ENCODE measurements around the gene MED25.

Gene MED25

DNA sequence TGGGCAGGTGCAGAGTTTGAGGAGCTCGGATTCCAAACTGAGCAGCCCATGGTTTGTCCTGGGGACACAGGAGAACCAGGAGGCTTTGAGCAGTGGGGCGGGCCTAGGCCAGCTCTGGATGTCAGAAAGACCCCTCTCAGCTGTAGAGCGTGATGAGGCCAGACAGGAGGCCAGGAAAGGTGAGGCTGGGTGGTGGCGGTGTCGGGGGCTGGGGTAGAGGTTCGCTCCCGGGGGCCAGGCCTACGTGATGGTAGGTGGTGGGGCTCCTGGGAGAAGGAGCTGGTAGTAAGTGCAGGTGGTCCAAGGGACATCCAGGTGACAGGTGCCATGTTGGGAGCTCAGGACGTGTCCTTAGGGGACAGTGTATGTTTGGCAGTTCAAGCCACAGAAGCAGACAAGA, 19.3 kb downstream of the MED25 start:
- Histone ChIP-seq H3K36me3 (ENCODE audit: control insufficient read depth in 1 of 2, insufficient read depth in 2 of 2, low read depth in 1 of 2, low read length in 2 of 2) (peaks cover 83 to 86% of the 10 kb centered on the region in 2 experiments), H2BK12ac (ENCODE audit: low read length in 2 of 2) (no peak overlapping the region), H4K91ac (ENCODE audit: low read length) (no peak overlapping the region), H3K4ac (ENCODE audit: low read depth in 1 of 2, low read length in 2 of 2) (no peak overlapping the region), H2BK15ac (ENCODE audit: low read depth, poor library complexity, severe bottlenecking) (no peak overlapping the region), H3K27me3 (ENCODE audit: control insufficient read depth in 1 of 2, insufficient read depth in 1 of 2, low read length in 2 of 2) (no peaks in the 10 kb centered on the region), H3K18ac (ENCODE audit: low read depth in 1 of 2, low read length in 2 of 2) (no peak overlapping the region), H3K79me1 (replicated peaks; ENCODE audit: low read length, poor library complexity, severe bottlenecking) (peaks cover 37% of the 10 kb centered on the region), H2AK5ac (ENCODE audit: low read length, severe bottlenecking) (no peak overlapping the region), H3K23ac (ENCODE audit: low read length in 2 of 2) (no peak overlapping the region), H3K4me1 (ENCODE audit: control insufficient read depth, insufficient read depth, low read depth, low read length) (peaks cover 19% of the 10 kb centered on the region), H2AFZ (ENCODE audit: low read depth, low read length) (no peak overlapping the region), H3K14ac (ENCODE audit: low read length in 2 of 2) (no peak overlapping the region), H4K8ac (ENCODE audit: low read length) (no peak overlapping the region), H2BK5ac (ENCODE audit: low read depth, low read length, poor library complexity, severe bottlenecking) (no peak overlapping the region), H3K4me3 (ENCODE audit: insufficient read depth in 1 of 2, low read depth in 1 of 2, low read length in 2 of 2) (no peak overlapping the region), H2BK120ac (ENCODE audit: low read depth, low read length) (no peak overlapping the region), H3K9me3 (ENCODE audit: control insufficient read depth, low read length) (no peaks in the 10 kb centered on the region), H3K27ac (ENCODE audit: low read length, poor library complexity, severe bottlenecking) (no peak overlapping the region), H3K9ac (ENCODE audit: low read length) (no peak overlapping the region), H3K4me2 (ENCODE audit: low read length, poor library complexity, severe bottlenecking) (no peak overlapping the region)
- WGBS: 97% methylated on average over 9 of the region's 9 CpGs
- DNase-seq: no peak

DNA sequence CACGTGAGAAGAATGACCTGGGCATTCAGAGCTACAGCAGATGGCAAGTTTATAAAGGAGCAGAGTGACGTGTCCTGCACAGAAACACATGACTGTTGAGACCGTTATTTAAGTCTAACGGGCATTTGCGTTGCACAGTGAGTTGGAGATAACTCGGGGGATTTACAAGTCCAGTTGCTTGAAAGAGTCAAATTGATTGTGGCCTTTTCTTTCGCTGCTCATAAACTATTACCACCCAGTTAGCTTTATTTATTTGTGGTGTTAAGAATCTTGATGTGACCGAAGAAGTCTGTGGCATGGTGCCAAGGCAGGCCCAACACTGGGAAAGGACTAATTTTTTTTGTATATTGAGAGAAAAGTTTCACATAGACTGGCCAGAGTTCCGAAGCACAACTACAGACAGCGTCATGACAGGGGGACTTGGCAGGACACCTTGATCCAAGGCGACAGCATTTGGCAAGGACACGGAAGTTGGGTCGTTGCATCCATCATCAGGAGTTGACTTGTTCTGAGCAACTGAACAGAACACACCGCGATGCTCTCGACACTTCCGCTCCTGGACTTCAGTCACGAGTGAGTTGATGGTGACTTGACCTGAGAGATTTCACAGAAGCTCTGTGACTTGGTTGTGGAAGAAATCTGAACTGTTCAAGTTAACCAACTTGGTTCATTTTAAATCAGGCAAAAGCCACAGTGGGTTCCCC, 20.9 kb downstream of the MED25 start:
- Histone ChIP-seq H3K14ac (ENCODE audit: low read length in 2 of 2) (no peak overlapping the region), H3K4ac (ENCODE audit: low read depth in 1 of 2, low read length in 2 of 2) (no peak overlapping the region), H2BK5ac (ENCODE audit: low read depth, low read length, poor library complexity, severe bottlenecking) (no peak overlapping the region), H3K4me2 (ENCODE audit: low read length, poor library complexity, severe bottlenecking) (no peak overlapping the region), H3K18ac (ENCODE audit: low read depth in 1 of 2, low read length in 2 of 2) (no peak overlapping the region), H3K36me3 (ENCODE audit: control insufficient read depth in 1 of 2, insufficient read depth in 2 of 2, low read depth in 1 of 2, low read length in 2 of 2) (peaks cover 68 to 71% of the 10 kb centered on the region in 2 experiments), H4K8ac (ENCODE audit: low read length) (no peak overlapping the region), H3K9ac (ENCODE audit: low read length) (no peak overlapping the region), H2BK12ac (ENCODE audit: low read length in 2 of 2) (no peak overlapping the region), H3K4me1 (ENCODE audit: control insufficient read depth, insufficient read depth, low read depth, low read length) (peaks cover 16% of the 10 kb centered on the region), H3K79me1 (replicated peaks; ENCODE audit: low read length, poor library complexity, severe bottlenecking) (peaks cover 29% of the 10 kb centered on the region), H2BK120ac (ENCODE audit: low read depth, low read length) (no peak overlapping the region), H2AK5ac (ENCODE audit: low read length, severe bottlenecking) (no peak overlapping the region), H3K9me3 (ENCODE audit: control insufficient read depth, low read length) (no peaks in the 10 kb centered on the region), H3K27me3 (ENCODE audit: control insufficient read depth in 1 of 2, insufficient read depth in 1 of 2, low read length in 2 of 2) (no peaks in the 10 kb centered on the region), H2AFZ (ENCODE audit: low read depth, low read length) (no peak overlapping the region), H3K4me3 (ENCODE audit: insufficient read depth in 1 of 2, low read depth in 1 of 2, low read length in 2 of 2) (no peak overlapping the region), H3K23ac (ENCODE audit: low read length in 2 of 2) (no peak overlapping the region), H4K91ac (ENCODE audit: low read length) (no peak overlapping the region), H2BK15ac (ENCODE audit: low read depth, poor library complexity, severe bottlenecking) (no peak overlapping the region), H3K27ac (ENCODE audit: low read length, poor library complexity, severe bottlenecking) (no peak overlapping the region)
- 97% methylated on average over 16 of the region's 18 CpGs for WGBS
- DNase-seq: no peak

DNA sequence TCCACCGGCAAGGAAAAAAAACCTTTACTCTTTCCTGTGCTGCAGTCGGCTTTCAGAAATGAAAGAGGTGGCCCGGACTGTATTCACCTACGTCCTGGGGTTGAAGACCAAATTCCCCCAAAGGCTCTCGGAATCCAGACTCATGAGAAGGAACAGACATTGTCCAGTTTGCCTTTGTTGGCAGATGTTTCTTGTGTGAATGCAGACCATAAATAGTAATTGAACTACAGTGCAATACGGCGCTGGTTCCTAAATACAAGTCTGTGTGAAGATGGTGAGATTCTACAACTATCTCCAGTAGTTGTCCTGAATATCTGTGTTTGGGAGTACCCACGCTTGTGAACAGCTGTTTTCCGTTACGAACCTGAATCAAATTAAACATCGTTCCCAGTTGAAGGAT, 21.6 kb downstream of the MED25 start:
- no peak for DNase-seq

DNA sequence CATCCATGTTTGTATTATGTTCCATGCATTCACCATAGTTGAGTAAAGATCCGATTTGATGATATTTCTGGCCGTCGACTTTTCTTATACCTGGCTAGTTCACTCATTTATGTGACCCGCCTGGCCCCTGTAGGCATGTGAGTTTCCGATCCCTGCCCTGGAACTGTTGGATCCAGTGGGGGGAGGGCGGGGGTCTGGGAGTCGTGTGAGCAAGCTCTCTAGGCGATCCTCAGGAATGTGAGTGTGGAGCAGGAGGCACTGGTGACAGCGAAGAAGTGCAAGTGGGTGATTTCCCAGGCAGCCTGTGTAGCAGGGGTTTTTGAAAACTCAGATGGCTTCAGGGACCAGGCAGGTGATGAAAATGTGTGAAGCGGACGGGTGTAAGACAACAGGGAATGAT, 22.2 kb downstream of the MED25 start:
- H4K91ac ChIP-seq (ENCODE audit: low read length): no peak overlapping the region
- no peak overlapping the region for H3K27ac ChIP-seq (ENCODE audit: low read length, poor library complexity, severe bottlenecking)
- H3K4ac ChIP-seq (ENCODE audit: low read depth in 1 of 2, low read length in 2 of 2): no peak overlapping the region
- no peak overlapping the region for H3K23ac ChIP-seq (ENCODE audit: low read length in 2 of 2)
- H3K9me3 ChIP-seq (ENCODE audit: control insufficient read depth, low read length): no peaks in the 10 kb centered on the region
- peaks cover 20% of the 10 kb centered on the region for H3K79me1 ChIP-seq (replicated peaks; ENCODE audit: low read length, poor library complexity, severe bottlenecking)
- no peak overlapping the region for H4K8ac ChIP-seq (ENCODE audit: low read length)
- H2BK15ac ChIP-seq (ENCODE audit: low read depth, poor library complexity, severe bottlenecking): no peak overlapping the region
- H3K4me1 ChIP-seq (ENCODE audit: control insufficient read depth, insufficient read depth, low read depth, low read length): peaks cover 16% of the 10 kb centered on the region
- no peak overlapping the region for H2AK5ac ChIP-seq (ENCODE audit: low read length, severe bottlenecking)
- no peaks in the 10 kb centered on the region for H3K27me3 ChIP-seq (ENCODE audit: control insufficient read depth in 1 of 2, insufficient read depth in 1 of 2, low read length in 2 of 2)
- H3K9ac ChIP-seq (ENCODE audit: low read length): no peak overlapping the region
- H3K4me2 ChIP-seq (ENCODE audit: low read length, poor library complexity, severe bottlenecking): no peak overlapping the region
- no peak overlapping the region for H3K14ac ChIP-seq (ENCODE audit: low read length in 2 of 2)
- DNase-seq: no peak
- H2BK5ac ChIP-seq (ENCODE audit: low read depth, low read length, poor library complexity, severe bottlenecking): no peak overlapping the region
- H2BK12ac ChIP-seq (ENCODE audit: low read length in 2 of 2): no peak overlapping the region
- H2BK120ac ChIP-seq (ENCODE audit: low read depth, low read length): no peak overlapping the region
- 95% methylated on average over 11 of the region's 11 CpGs for WGBS
- H2AFZ ChIP-seq (ENCODE audit: low read depth, low read length): no peak overlapping the region
- H3K4me3 ChIP-seq (ENCODE audit: insufficient read depth in 1 of 2, low read depth in 1 of 2, low read length in 2 of 2): no peak overlapping the region
- H3K18ac ChIP-seq (ENCODE audit: low read depth in 1 of 2, low read length in 2 of 2): no peak overlapping the region
- H3K36me3 ChIP-seq (ENCODE audit: control insufficient read depth in 1 of 2, insufficient read depth in 2 of 2, low read depth in 1 of 2, low read length in 2 of 2): peaks cover 55 to 58% of the 10 kb centered on the region in 2 experiments

More for the DNA sequence above, 21.6 kb downstream of the MED25 start:
- Histone ChIP-seq H3K18ac (ENCODE audit: low read depth in 1 of 2, low read length in 2 of 2) (no peak overlapping the region), H2BK120ac (ENCODE audit: low read depth, low read length) (no peak overlapping the region), H2BK12ac (ENCODE audit: low read length in 2 of 2) (no peak overlapping the region), H2AFZ (ENCODE audit: low read depth, low read length) (no peak overlapping the region), H3K4me3 (ENCODE audit: insufficient read depth in 1 of 2, low read depth in 1 of 2, low read length in 2 of 2) (no peak overlapping the region), H4K91ac (ENCODE audit: low read length) (no peak overlapping the region), H2BK15ac (ENCODE audit: low read depth, poor library complexity, severe bottlenecking) (no peak overlapping the region), H3K9me3 (ENCODE audit: control insufficient read depth, low read length) (no peaks in the 10 kb centered on the region), H3K27ac (ENCODE audit: low read length, poor library complexity, severe bottlenecking) (no peak overlapping the region), H3K27me3 (ENCODE audit: control insufficient read depth in 1 of 2, insufficient read depth in 1 of 2, low read length in 2 of 2) (no peaks in the 10 kb centered on the region), H2AK5ac (ENCODE audit: low read length, severe bottlenecking) (no peak overlapping the region), H3K4me1 (ENCODE audit: control insufficient read depth, insufficient read depth, low read depth, low read length) (peaks cover 16% of the 10 kb centered on the region), H3K23ac (ENCODE audit: low read length in 2 of 2) (no peak overlapping the region), H3K4ac (ENCODE audit: low read depth in 1 of 2, low read length in 2 of 2) (no peak overlapping the region), H3K14ac (ENCODE audit: low read length in 2 of 2) (no peak overlapping the region), H3K9ac (ENCODE audit: low read length) (no peak overlapping the region), H3K36me3 (ENCODE audit: control insufficient read depth in 1 of 2, insufficient read depth in 2 of 2, low read depth in 1 of 2, low read length in 2 of 2) (peaks cover 61 to 64% of the 10 kb centered on the region in 2 experiments), H3K79me1 (replicated peaks; ENCODE audit: low read length, poor library complexity, severe bottlenecking) (peaks cover 24% of the 10 kb centered on the region), H4K8ac (ENCODE audit: low read length) (no peak overlapping the region), H3K4me2 (ENCODE audit: low read length, poor library complexity, severe bottlenecking) (no peak overlapping the region), H2BK5ac (ENCODE audit: low read depth, low read length, poor library complexity, severe bottlenecking) (no peak overlapping the region)
- 97% methylated on average over 11 of the region's 11 CpGs for WGBS
